ENCODE results near the gene AGAP2.

Gene AGAP2

GRCh38 chr12:57749061-57749460 lies 10.5 kb upstream of the AGAP2 start:
- no peak overlapping the region for H3K4me3 ChIP-seq (ENCODE audit: control insufficient read depth, low read depth, low read length)
- no peak for TF ChIP-seq CTCF (IDR thresholded peaks at IDR 0.05; ENCODE audit: control insufficient read depth, insufficient read depth, low read depth, low read length, missing control alignments)

GRCh38 chr12:57746025-57746424 lies 7.5 kb upstream of the AGAP2 start:
- no peak for DNase-seq (ENCODE audit: low read depth)
- peak overlapping the region; percentile 69 for H3K4me3 ChIP-seq (ENCODE audit: control insufficient read depth, low read depth, low read length)
- no peak for TF ChIP-seq CTCF (IDR thresholded peaks at IDR 0.05; ENCODE audit: control insufficient read depth, insufficient read depth, low read depth, low read length, missing control alignments)

More at GRCh38 chr12:57749061-57749460, 10.5 kb upstream of the AGAP2 start:
- no peak for DNase-seq (ENCODE audit: low read depth)

- TF ChIP-seq CTCF (IDR thresholded peaks at IDR 0.05; ENCODE audit: control insufficient read depth, insufficient read depth, low read depth, low read length, missing control alignments) = no peak
Observed at GRCh38 chr12:57745485-57745881, 6.9 kb upstream of the AGAP2 start.

GRCh38 chr12:57744777-57745484 lies 6.4 kb upstream of the AGAP2 start, which contains the start of gene TSPAN31:
TSPAN31 (plus strand) TSS chr12:57745039; CDS start chr12:57745155, 116 bp downstream.
- no peak for TF ChIP-seq CTCF (IDR thresholded peaks at IDR 0.05; ENCODE audit: control insufficient read depth, insufficient read depth, low read depth, low read length, missing control alignments)
- H3K4me3 ChIP-seq (ENCODE audit: control insufficient read depth, low read depth, low read length) = peak within 1 kb of the TSS; percentile 69
- DNase-seq (ENCODE audit: low read depth) = peak; percentile 93

More at GRCh38 chr12:57745485-57745881, 6.9 kb upstream of the AGAP2 start:
- DNase-seq (ENCODE audit: low read depth) = no peak
- peak overlapping the region; percentile 69 for H3K4me3 ChIP-seq (ENCODE audit: control insufficient read depth, low read depth, low read length)

- peak overlapping the region; percentile 69 for H3K4me3 ChIP-seq (ENCODE audit: control insufficient read depth, low read depth, low read length)
- TF ChIP-seq CTCF (IDR thresholded peaks at IDR 0.05; ENCODE audit: control insufficient read depth, insufficient read depth, low read depth, low read length, missing control alignments) = no peak
- DNase-seq (ENCODE audit: low read depth) = peak; percentile 43
Observed at GRCh38 chr12:57744194-57744776, 5.7 kb upstream of the AGAP2 start.

GRCh38 chr12:57743769-57744168 lies 5.2 kb upstream of the AGAP2 start:
- no peak overlapping the region for H3K4me3 ChIP-seq (ENCODE audit: control insufficient read depth, low read depth, low read length)
- no peak for DNase-seq (ENCODE audit: low read depth)
- TF ChIP-seq CTCF (IDR thresholded peaks at IDR 0.05; ENCODE audit: control insufficient read depth, insufficient read depth, low read depth, low read length, missing control alignments) = no peak
